ENCODE measurements around the gene MORN1. TPM values are rescaled to one million over a fixed set of nuclear protein-coding genes. Genes with fewer than 3 reads are reported as not detected.
"Not testable (repeated sequence)": the region's sequence is repeated elsewhere in the genome, so short reads cannot be mapped to it uniquely, and the experiment has no call there.

Gene MORN1
- total RNA-seq, 1 donor from 2014 or later, result 7.1 TPM

- no peak for DNase-seq (ENCODE audit: extremely low read depth, low read depth, low spot score)
These were observed 93.9 kb downstream of the MORN1 start for GRCh38 chr1:2297246-2298011.

GRCh38 chr1:2296614-2297013 is 94.7 kb downstream of the MORN1 start:
- DNase-seq (ENCODE audit: extremely low read depth, low read depth, low spot score), result no peak

GRCh38 chr1:2296211-2296610 is 95.1 kb downstream of the MORN1 start:
- not testable (repeated sequence) for DNase-seq (ENCODE audit: extremely low read depth, low read depth, low spot score)

- DNase-seq (ENCODE audit: extremely low read depth, low read depth, low spot score), result no peak
These were observed 95.8 kb downstream of the MORN1 start for GRCh38 chr1:2295526-2295925.

GRCh38 chr1:2294725-2295078 is 96.7 kb downstream of the MORN1 start:
- no peak for DNase-seq (ENCODE audit: extremely low read depth, low read depth, low spot score)

- no peak for DNase-seq (ENCODE audit: extremely low read depth, low read depth, low spot score)
These were observed 97.2 kb downstream of the MORN1 start for GRCh38 chr1:2294033-2294724.

GRCh38 chr1:2292725-2293450 is 98.5 kb downstream of the MORN1 start:
- DNase-seq (ENCODE audit: extremely low read depth, low read depth, low spot score), result no peak

- no peak for DNase-seq (ENCODE audit: extremely low read depth, low read depth, low spot score)
These were observed 99.8 kb downstream of the MORN1 start for GRCh38 chr1:2291577-2291976.

GRCh38 chr1:2290595-2291510 is 100.5 kb downstream of the MORN1 start:
- DNase-seq (ENCODE audit: extremely low read depth, low read depth, low spot score), result peak; percentile 70

GRCh38 chr1:2290171-2290578 is 101.2 kb downstream of the MORN1 start:
- no peak for DNase-seq (ENCODE audit: extremely low read depth, low read depth, low spot score)

- DNase-seq (ENCODE audit: extremely low read depth, low read depth, low spot score), result no peak
These were observed 101.7 kb downstream of the MORN1 start for GRCh38 chr1:2289607-2290006.

GRCh38 chr1:2288816-2289536 is 102.4 kb downstream of the MORN1 start:
- no peak for DNase-seq (ENCODE audit: extremely low read depth, low read depth, low spot score)

GRCh38 chr1:2288311-2288710 is 103.0 kb downstream of the MORN1 start:
- no peak for DNase-seq (ENCODE audit: extremely low read depth, low read depth, low spot score)

- no peak for DNase-seq (ENCODE audit: extremely low read depth, low read depth, low spot score)
These were observed 103.7 kb downstream of the MORN1 start for GRCh38 chr1:2287649-2288048.

- no peak for DNase-seq (ENCODE audit: extremely low read depth, low read depth, low spot score)
These were observed 104.4 kb downstream of the MORN1 start for GRCh38 chr1:2286923-2287322.

GRCh38 chr1:2284932-2285331 is 106.4 kb downstream of the MORN1 start:
- no peak for DNase-seq (ENCODE audit: extremely low read depth, low read depth, low spot score)

- no peak for DNase-seq (ENCODE audit: extremely low read depth, low read depth, low spot score)
These were observed 107.1 kb downstream of the MORN1 start for GRCh38 chr1:2283991-2284895.

- DNase-seq (ENCODE audit: extremely low read depth, low read depth, low spot score), result no peak
These were observed 107.9 kb downstream of the MORN1 start for GRCh38 chr1:2283371-2283990.

Data from glomerular endothelial cell (primary cell).